Liver (tissue), 9 donors: Measurements from ENCODE around the gene CDC40. TPM values are rescaled to one million over a fixed set of nuclear protein-coding genes. Genes with fewer than 3 reads are reported as not detected.

Experiments
- DNase-seq: peaks from one replicate; pipeline ENCODE4 v3.0.0-alpha.2; 2017; ENCODE audit warnings: low spot score
- H3K27ac ChIP-seq, 2 donors: one replicate each; pipeline ENCODE4 v1.7.0; 2013; ENCODE audit warnings: inconsistent platforms in 2 of 2, low read length in 2 of 2, control low read depth in 1 of 2, low read depth in 1 of 2, mild to moderate bottlenecking in 1 of 2
- H3K27me3 ChIP-seq, 4 donors: one replicate each; pipeline versions ENCODE4 v1.6.1 to v1.7.0; 2013; ENCODE audit warnings: low read length in 3 of 4, inconsistent platforms in 1 of 4, mild to moderate bottlenecking in 1 of 4, moderate library complexity in 1 of 4; ENCODE audit not compliant: control insufficient read depth in 4 of 4, insufficient read depth in 4 of 4
- H3K36me3 ChIP-seq, 4 donors: one replicate each; pipeline versions ENCODE4 v1.6.1 to v1.7.0; 2013; ENCODE audit warnings: low read length in 3 of 4, mild to moderate bottlenecking in 3 of 4, low read depth in 1 of 4, moderate library complexity in 1 of 4; ENCODE audit not compliant: control insufficient read depth in 4 of 4, insufficient read depth in 3 of 4
- H3K4me1 ChIP-seq, 4 donors: one replicate each; pipeline versions ENCODE4 v1.6.1 to v1.7.0; 2013; ENCODE audit warnings: low read length in 3 of 4, mild to moderate bottlenecking in 3 of 4, moderate library complexity in 1 of 4; ENCODE audit not compliant: control insufficient read depth in 4 of 4, insufficient read depth in 4 of 4
- H3K4me3 ChIP-seq, 3 donors: one replicate each; pipeline versions ENCODE4 v1.6.1 to v1.7.0; 2013; ENCODE audit warnings: low read length in 3 of 3, control low read depth in 1 of 3, low read depth in 1 of 3, mild to moderate bottlenecking in 1 of 3
- H3K9ac ChIP-seq, 2 donors: one replicate each; pipeline ENCODE4 v1.7.0; 2013; ENCODE audit warnings: low read length in 2 of 2, mild to moderate bottlenecking in 2 of 2, moderate library complexity in 2 of 2, control low read depth in 1 of 2, low read depth in 1 of 2
- H3K9me3 ChIP-seq, 4 donors: one replicate each; pipeline versions ENCODE4 v1.6.1 to v1.7.0; 2013; ENCODE audit warnings: low read length in 3 of 4; ENCODE audit not compliant: control insufficient read depth in 4 of 4
- ATF3 ChIP-seq: IDR thresholded peaks from 2 replicates; pipeline ENCODE4 v1.6.1; 2016; ENCODE audit warnings: antibody characterized with exemption
- CTCF ChIP-seq: fragments of 150-350 bp; IDR thresholded peaks from 2 replicates; pipeline ENCODE4 v1.5.1; 2017; ENCODE audit warnings: improper control_type of control experiment, low read depth, low read length; ENCODE audit not compliant: missing input control
- GABPA ChIP-seq, 2 donors: IDR thresholded peaks in 1 of 2; conservative IDR thresholded peaks in 1 of 2; 2 replicates each; pipeline ENCODE4 v1.6.1; 2016; ENCODE audit warnings: antibody characterized with exemption in 2 of 2, mild to moderate bottlenecking in 1 of 2, moderate library complexity in 1 of 2
- HNF4A ChIP-seq, 2 donors: conservative IDR thresholded peaks; 2 replicates each; pipeline ENCODE4 v1.6.1; 2016; ENCODE audit warnings: antibody characterized with exemption in 2 of 2, mild to moderate bottlenecking in 2 of 2
- HNF4G ChIP-seq: IDR thresholded peaks from 2 replicates; pipeline ENCODE4 v1.6.1; 2016; ENCODE audit warnings: antibody characterized with exemption
- MAX ChIP-seq: IDR thresholded peaks from 2 replicates; pipeline ENCODE4 v1.6.1; 2016; ENCODE audit warnings: antibody characterized with exemption
- RAD21 ChIP-seq, 2 donors: IDR thresholded peaks; 2 replicates each; pipeline ENCODE4 v1.6.1; 2016; ENCODE audit warnings: antibody characterized with exemption in 2 of 2, mild to moderate bottlenecking in 2 of 2
- REST ChIP-seq: IDR thresholded peaks from 2 replicates; pipeline ENCODE4 v1.6.1; 2016; ENCODE audit warnings: antibody characterized with exemption, mild to moderate bottlenecking
- RXRA ChIP-seq, 2 donors: IDR thresholded peaks; 2 replicates each; pipeline ENCODE4 v1.6.1; 2017 to 2018; ENCODE audit warnings: antibody characterized with exemption in 2 of 2, mild to moderate bottlenecking in 1 of 2
- YY1 ChIP-seq: IDR thresholded peaks from 2 replicates; pipeline ENCODE4 v1.6.1; 2016; ENCODE audit warnings: antibody characterized with exemption, mild to moderate bottlenecking
- WGBS: extraction: QIAGEN DNeasy Blood & Tissue Kit; methylation state at CpG from one replicate; pipeline ENCODE4 v1.1.7; 2013; 5-methylcytosine and 5-hydroxymethylcytosine counted together
- polyA plus RNA-seq, 2 donors: library from polyadenylated mRNA; stranded (reverse) in 1 of 2; unstranded in 1 of 2; fragments of 200-250 nt in 1 of 2; fragments of >200 nt in 1 of 2; fragmentation: Nextera tagmentation in 1 of 2; extraction: Ambion mirVana in 1 of 2; gene quantifications; one replicate each; pipeline versions ENCODE4 v1.2.1 to v1.2.3, GENCODE V29; 2013 to 2015
- total RNA-seq, 2 donors: library from RNA; depleted of rRNA; stranded (reverse); fragments of >200 nt; gene quantifications; one replicate each; pipeline ENCODE4 v1.2.3, GENCODE V29; 2014
- donor health status: healthy.
- donor health status: healthy.
- donor health status: healthy.
- donor health status: healthy.
- donor health status: healthy.

Gene CDC40
- total and polyA plus RNA-seq, 4 donors: 6.7 to 19.8 (median 13.3) TPM

DNA sequence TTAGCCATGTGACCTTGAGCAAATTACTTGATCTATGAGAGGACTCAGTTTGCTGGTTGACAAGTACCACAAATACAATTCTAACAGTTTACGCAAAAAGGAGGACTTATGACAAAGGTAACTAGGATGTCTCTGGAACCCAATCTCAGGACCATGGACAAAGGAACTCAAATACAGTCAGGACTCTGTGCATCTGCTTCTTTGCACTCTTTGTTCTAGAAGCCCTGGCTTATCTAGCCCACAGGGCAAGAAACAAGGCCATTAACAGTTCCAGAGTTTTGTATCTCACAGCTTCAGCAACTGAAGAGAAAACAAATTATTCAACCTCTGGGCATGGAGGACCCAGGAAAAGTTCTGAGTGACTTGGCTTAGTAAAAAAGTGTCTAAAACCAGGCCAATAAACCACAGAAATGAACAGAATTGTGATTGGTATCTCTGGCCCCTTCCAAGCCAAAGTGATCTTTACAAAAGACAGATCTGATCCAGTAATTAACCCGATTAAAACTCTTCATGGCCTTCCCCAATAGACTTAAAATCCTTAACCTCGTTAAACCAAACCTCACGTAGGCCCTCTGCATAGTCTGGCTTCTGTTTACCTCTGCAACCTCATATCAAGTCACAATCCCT lies 6.6 kb upstream of the CDC40 start:
- Histone ChIP-seq H3K27me3 (no peaks in the 10 kb centered on the region), H3K27ac (no peak overlapping the region), H3K9me3 (no peaks in the 10 kb centered on the region), H3K36me3 (no peaks in the 10 kb centered on the region), H3K4me1 (peaks cover 0 to 6% (median 5%) of the 10 kb centered on the region in 4 donors), H3K4me3 (no peak overlapping the region), H3K9ac (no peak overlapping the region)
- DNase-seq: no peak
- 95% methylated on average over 4 of the region's 4 CpGs for WGBS
- TF ChIP-seq CTCF (no peak), MAX (no peak), REST (peak; percentile 77)

DNA sequence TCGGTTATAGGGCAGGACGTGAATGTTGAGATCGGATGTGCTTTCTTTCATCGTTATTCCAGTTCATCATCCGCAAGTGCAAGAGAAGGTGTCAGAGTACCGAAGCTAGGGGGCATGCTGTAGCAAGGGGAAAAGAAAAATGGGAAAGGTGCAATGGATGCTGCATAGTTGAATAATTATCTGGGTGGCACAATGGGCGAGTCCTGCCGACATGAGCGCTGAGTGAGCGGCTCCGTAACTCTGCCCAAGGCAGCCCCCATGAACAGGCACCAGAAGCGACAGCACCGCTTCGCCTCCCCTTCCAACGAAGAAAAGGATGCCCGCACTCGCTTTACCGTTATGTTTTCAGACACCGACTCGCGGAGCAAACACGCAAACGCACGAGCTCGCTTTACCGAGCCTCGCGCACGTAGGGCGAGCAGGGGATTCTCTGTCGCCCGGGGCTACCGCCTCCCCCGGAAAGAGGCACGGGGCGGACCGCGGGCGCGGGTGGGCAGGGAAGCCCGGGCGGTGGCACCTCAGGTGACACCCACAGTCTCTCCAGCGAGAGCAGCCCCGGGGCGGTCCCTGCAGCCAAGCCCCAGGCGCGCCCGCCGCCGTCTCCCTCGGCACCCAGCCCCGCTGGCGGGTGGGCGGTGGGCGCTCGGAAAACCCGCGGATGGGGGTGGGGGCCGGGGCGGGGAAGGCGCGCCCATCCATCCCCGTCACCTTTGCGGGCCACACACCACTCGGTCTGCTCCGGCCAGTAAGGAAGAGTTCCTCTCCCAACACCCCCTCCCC lies 1.4 kb upstream of the CDC40 start:
- H3K4me1 ChIP-seq: peaks cover 2 to 38% (median 34%) of the 10 kb centered on the region in 4 donors
- WGBS: under 1% methylated on average over 66 of the region's 66 CpGs

More for the DNA sequence above, 1.4 kb upstream of the CDC40 start:
- Histone ChIP-seq H3K9ac (peak overlapping the region; percentile 12 to 57), H3K36me3 (no peaks in the 10 kb centered on the region), H3K27ac (peak overlapping the region; percentile 6 to 84), H3K4me3 (peak overlapping the region; percentile 51 to 92 (median 60)), H3K9me3 (no peaks in the 10 kb centered on the region), H3K27me3 (no peaks in the 10 kb centered on the region)
- TF ChIP-seq HNF4A (conservative IDR thresholded peaks at IDR 0.05) (peak in 1 of 2 donors; percentile 23), HNF4G (no peak), RAD21 (IDR thresholded peaks at IDR 0.05) (peak; percentile 87 to 88), YY1 (peak; percentile 91), ATF3 (no peak), MAX (no peak), RXRA (IDR thresholded peaks at IDR 0.05) (peak; percentile 54 to 91), GABPA (IDR thresholded peaks at IDR 0.05 in 1 of 2, conservative IDR thresholded peaks at IDR 0.05 in 1 of 2) (no peak), CTCF (peak; percentile 63)
- DNase-seq: peak; percentile 66
